ENCODE data around the gene COL4A6. TPM values are rescaled to one million over a fixed set of nuclear protein-coding genes. Genes with fewer than 3 reads are reported as not detected.

COL4A6 gene
- total and polyA plus RNA-seq, 2 of the 8 experiments (the other 6 are each of a cell fraction or from before 2014, with no cell fraction given) = 5.9 to 11.8 TPM

DNA sequence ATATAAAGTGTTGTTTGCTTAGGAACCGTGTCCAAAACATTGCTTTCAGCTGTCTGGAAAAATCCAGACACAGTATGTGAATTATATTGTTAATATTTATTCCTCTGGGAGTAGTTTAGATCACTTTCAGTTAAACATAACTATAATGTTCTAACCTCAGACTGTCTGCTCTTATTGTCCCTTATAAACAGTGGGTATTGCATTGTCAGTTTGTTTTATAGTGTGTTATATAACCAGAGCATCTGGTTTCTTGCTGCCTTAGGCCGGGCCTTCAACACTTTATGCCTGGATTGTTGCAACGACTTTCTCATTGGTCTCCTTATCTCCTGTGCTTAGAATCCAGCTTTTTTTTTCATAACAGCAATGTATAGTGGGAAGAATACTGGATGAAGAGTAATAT lies 320.2 kb downstream of the COL4A6 start (continued):
- TF ChIP-seq CHD7 (IDR thresholded peaks at IDR 0.05; ENCODE audit: insufficient replicate concordance, low read length) = no peak
- no peak for TF ChIP-seq ZNF274 (IDR thresholded peaks at IDR 0.05; ENCODE audit: borderline replicate concordance, extremely low read depth, low read length)
- TF ChIP-seq MAFK (IDR thresholded peaks at IDR 0.05; ENCODE audit: low read depth, low read length) = no peak

Measured in H1 (cell line).